B cell (primary cell): ENCODE measurements around the gene CTIF.

Experiments used
- CTCF ChIP-seq: fragments of 200-600 bp; IDR thresholded peaks from one replicate; pipeline ENCODE4 v1.8.0; 2022; ENCODE audit warnings: antibody characterized with exemption, mild to moderate bottlenecking
- EZH2 ChIP-seq: IDR thresholded peaks from 2 replicates; pipeline ENCODE4 v1.6.1; 2012; ENCODE audit warnings: borderline replicate concordance, low read depth, mild to moderate bottlenecking, moderate library complexity, low read length; ENCODE audit not compliant: insufficient read depth, poor library complexity, severe bottlenecking

- TF ChIP-seq CTCF (no peak), EZH2 (no peak)
Measured at GRCh38 chr18:48735681-48736255, 196.9 kb downstream of the CTIF start.
